Stromal cell of bone marrow (primary cell): ENCODE measurements around the gene PERCC1.
A peak's percentile ranks its signal among the peaks of the same experiment; 100 is the strongest.
"Not testable (repeated sequence)": the region's sequence is repeated elsewhere in the genome, so short reads cannot be mapped to it uniquely, and the experiment has no call there.

Source experiments
- DNase-seq: peaks from one replicate; pipeline ENCODE4 v3.0.0-alpha.2; 2012; ENCODE audit warnings: low read depth

PERCC1 gene

DNA sequence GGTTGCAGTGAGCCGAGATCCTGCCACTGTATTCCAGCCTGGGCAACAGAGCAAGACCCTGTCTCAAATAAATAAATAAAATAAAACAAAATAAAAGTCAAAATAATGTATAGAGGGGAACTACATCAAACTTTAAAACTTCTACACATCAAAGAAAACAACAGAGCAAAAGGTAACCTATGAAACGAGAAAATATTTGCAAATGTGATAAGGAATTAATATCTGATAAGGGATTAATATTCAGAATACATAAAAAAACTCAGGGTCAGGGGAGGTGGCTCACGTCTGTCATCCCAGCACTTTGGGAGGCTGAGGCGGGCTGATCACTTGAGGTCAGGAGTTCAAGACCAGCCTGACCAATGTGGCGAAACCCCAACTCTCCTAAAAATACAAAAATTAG lies 38.3 kb downstream of the PERCC1 start:
- not testable (repeated sequence) for DNase-seq

DNA sequence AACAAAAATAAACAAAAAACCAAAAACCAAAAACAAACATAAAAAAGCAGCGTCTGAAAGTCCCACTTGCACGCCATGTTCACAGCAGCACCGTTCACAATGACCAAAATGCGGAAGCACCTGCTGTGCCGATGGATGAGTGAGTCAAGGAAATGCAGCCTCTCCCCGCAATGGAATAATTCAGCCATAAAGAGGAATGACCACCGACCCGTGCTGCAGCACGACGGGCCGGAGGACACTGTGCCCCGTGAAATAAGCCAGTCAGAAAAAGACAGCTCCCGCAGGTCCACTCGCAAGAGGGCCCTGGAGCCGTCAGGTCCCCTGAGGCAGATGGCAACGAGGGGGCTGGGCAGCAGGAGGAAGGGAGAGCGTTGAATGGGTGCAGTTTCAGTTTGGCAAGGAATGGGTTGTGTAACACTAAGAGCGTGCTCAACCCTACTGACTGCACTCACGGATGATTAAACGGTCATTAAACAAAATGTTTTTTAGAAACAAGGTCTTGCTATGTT lies 38.9 kb downstream of the PERCC1 start:
- no peak for DNase-seq

DNA sequence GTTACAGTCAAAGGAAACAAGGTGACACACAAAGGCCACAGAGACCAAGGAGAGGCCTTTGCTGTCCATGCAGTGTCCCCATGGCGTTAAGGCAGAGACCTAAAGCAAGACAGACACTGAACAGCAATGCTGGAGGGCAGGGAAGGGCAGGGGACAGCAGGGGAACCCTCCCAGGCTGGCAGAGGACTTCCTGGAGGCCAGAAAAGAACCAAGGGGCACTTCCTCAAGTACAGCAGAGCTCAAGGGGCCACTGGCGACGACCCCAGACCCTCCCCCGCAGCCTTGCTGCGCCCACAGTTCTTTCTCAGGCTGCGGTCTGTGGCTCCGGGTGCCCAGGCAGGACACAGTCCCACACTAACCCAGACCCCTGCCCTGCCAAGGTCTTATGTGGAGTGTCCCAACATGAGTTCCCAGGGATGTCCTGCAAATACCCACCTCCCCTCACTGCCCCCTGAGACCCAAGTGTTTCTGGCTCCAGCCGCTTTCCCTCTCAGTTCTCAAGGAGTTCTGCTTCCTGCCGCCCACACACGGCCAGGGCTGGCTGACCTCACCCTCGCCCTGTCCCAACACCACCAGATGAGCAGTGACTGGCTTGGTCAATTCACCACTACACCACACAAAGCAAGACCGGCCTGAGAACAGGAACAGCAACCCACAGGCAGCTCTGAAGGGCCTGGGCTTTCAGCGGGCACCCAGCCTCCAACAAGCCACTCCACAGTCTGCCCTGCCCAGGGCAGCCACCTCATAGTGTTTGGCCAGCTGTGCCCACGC lies 39.8 kb downstream of the PERCC1 start:
- DNase-seq, result no peak

DNA sequence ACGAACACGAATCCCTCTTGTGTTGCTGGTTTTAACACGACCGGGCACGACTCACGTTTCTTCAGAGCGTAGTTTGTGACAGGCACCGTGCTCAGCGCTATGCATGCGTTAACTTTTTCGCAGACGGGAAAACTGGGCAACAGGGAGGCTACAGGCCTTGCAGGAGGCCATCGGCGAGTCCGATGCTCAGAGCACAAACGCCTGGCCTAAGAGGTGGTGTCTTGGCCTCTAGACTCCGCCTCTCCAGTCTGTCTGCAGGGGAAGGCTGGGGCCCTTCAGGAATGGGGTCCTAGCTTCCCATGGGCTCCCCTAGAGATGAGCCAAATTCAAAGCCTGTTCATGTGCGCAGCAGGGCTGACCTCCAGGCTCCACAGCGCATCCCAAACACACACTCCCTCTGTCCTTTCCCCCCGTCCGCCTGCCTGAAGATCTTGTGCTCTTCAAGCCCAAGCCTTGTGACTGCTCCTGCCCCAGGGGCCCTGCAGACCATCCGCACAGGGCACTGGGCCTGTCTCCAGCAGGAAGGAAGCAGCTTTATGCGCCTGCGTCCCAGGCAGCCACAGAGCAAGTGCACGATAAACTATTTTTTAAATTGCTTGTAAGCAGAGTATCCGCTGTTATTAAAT lies 40.8 kb downstream of the PERCC1 start:
- no peak for DNase-seq

DNA sequence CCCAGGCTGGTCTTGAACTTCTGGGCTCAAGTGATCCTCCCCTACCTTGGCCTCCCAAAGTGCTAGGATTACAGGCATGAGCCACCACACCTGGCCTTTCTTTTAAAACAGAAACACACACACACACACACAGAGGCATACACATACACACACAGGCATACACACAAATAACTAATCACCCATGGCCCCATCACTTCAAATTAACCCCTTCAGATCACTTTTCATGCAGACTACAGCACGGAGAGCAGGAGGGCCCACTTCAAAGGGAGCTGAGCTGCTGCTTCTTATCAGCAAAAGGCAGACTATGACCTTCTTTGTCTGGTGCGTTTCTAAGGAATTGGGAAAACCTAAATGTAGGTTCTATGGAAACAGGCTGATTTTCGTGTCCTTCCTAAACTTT lies 42.1 kb downstream of the PERCC1 start:
- DNase-seq, result no peak

DNA sequence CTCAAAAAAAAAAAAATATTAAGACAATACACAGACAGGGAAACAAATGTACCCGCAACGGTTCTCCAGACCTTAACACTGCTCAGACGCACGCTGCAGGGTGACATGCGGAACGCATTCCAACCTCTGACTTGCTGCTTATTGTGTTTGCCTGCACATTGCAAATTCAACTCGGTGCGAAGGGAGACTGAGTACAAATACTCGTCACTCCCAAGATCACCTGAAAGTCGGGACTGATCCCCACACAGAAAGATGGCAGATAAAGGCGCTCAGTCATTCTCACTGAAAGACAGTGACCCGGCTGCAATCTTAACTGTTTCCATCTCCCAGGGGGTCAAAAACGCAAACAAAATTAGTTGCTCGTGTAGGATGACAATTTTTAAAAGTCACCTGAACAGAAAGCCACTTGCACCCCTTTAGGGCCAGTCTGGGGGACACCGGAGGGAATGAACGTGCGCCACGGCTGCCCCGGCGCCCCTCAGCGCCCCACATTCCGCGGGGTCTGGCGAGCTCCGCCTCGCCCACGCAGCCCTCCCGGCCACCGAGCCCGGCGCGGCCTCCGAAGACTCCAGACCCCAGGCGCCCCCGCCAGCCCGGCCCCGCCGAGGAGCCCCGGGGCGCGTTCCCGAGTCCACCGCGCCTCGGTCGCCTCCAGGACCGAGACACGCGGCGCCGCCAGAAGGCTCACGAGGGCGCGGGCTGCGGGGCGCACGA lies 43.4 kb downstream of the PERCC1 start:
- DNase-seq, result no peak

DNA sequence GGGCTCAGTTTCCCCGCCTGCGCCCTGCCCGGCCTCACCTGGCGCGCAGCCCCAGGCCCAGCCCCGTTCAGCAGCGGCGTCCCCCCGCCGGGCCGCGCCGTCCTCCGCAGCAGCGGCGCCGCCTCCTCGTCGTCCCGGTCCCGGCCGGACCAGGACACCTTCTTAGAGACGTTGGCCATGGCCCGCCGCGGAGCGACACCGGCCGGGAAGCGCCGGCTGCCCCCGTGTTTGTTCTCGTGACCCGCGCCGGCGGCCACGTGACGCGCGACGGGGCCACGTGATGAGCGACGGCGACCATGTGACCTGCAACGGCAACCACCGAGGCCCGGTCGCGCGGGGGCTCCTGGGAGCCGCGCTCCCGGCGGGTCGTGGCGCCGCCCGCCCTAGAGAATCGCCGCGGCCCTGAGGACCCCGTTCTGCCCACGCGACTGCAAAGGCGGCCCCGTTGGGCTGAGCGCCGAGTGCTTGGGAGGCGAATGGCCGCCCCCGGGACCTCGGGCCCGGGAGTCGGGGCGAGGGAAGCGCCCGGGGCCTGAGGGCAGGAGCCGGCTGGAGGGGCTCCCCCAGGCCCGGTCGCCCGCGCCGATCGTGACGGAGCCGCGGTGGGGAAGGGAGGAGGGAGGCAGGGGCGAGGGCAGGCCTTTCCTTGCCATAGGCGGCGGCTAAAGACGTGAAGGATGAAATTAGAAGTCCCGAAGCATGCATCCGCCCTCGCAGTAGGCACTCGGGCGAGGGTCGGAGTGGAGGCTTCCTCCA lies 44.1 kb downstream of the PERCC1 start, which contains the start of gene CLCN7:
Gene CLCN7, minus strand, starts transcription at position 233 of the 756 bp plus-strand sequence. Its CDS starts 54 bp downstream, at position 179.
- peak; percentile 70 for DNase-seq

DNA sequence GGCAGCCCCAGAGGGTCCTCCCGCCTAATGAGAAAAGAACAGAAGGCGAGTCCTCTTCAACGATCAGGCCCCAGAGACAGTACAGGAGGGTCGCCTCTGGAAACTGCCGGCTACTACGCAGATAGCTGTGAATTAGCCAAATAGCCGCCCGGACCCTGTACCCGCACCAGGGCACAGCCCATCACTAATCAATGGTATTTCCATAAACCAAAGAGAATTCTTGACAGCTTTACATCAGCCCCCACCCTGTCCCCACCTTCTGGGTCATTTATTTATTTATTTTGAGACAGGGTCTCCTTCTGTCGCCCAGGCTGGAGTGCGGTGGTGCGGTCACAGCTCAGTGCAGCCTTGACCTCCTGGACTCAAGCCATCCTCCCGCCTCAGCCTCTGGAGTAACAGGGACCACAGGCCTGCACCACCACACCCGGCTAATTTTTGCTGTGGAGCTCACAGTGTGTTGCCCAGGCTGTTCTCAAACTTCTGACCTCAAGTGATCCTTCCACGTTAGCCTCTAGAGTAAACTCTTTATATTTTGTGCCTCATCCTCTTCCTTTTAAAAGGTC lies 44.8 kb downstream of the PERCC1 start:
- DNase-seq, result no peak

DNA sequence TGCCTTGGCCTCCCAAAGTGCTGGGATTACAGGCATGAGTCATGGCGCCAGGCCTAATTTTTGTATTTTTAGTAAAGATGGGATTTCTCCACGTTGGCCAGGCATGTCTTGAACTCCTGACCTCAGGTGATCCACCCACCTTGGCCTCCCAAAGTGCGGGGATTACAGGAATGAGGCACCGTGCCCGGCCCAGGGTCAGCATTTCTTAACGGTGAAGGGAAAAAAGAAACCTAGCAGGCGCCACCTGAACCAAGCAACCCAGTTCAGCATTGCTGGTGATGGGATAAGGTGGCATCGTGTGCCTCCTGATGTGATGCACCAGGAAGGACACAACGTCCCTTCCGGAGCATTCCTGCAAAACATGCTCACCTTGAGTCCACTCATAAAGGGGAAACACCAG lies 46.2 kb downstream of the PERCC1 start:
- no peak for DNase-seq

DNA sequence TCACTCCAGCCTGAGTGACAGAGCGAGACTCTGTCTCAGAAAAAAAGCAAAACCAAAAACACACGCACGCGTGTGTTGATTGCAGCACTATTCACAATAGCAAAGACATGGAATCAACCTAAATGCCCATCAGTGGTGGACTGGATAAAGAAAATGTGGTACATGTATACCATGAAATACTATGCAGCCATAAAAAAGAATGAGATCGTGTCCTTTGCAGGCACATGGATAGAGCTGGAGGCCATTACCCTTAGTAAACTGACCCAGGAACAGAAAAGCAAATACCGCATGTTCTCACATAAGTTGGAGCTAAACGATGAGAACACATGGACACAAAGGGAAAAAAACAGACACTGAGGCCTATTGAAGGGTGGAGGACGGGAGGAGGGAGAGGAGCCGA lies 48.1 kb downstream of the PERCC1 start:
- not testable (repeated sequence) for DNase-seq

DNA sequence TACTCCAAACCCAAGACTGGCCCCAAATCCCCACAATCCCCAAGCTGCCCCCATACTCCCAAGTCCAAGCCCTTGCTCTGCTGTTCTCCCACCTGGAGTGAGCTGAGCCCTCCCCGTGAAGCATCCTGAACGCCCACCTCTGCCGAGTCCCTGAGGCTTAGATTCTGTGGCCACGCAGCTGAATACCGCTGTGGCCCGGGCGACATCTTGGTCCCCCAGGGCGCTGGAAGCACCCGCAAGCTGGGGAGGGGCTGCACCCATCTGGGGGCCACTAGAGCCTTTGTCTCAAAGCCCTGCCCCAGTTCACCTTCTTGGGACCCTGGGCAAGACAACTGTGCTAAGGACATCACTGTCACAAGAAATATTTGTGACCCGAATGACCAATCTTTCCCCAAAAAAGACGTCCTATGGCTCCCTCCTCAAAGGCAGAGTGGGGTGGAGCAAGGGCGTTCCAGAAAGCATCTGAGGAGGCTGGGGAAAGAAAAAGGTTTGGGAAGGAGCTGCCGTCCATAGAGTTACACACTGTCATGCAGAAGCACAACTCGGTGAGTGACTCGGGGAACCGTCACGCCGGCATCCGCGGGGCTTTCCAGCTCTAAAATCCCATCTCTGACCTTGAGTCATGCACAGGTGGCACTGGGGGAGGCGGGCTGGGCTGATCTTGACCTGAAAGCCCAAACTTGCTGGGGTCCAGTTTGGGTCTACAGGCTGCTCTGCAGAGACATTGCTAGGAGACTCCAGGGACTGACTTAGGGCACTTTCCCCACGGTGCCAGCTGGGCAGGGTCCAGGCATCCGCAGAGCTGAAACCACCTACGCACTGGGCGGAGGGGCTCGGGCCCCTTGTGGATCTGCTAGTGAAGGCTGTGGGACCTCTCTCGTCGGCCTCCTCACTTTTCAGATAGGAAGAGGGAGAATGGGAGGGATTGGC lies 51.3 kb downstream of the PERCC1 start:
- DNase-seq, result no peak
